Fibroblast of lung (primary cell): ENCODE data around the gene KDM7A. TPM values are rescaled to one million over a fixed set of nuclear protein-coding genes. Genes with fewer than 3 reads are reported as not detected.

Source experiments
- DNase-seq, 2 donors: peaks; one replicate each; pipeline versions ENCODE4 v3.0.0 to v3.0.0-alpha.2; 2010; ENCODE audit warnings: low read depth in 2 of 2
- H2AFZ ChIP-seq: 2 replicates; pipeline ENCODE4 v1.5.1; 2012; ENCODE audit warnings: low read length, control low read depth, inconsistent platforms
- H3K27ac ChIP-seq: 2 replicates; pipeline ENCODE4 v1.5.1; 2011; ENCODE audit warnings: low read length, control low read depth; ENCODE audit not compliant: insufficient read depth
- H3K27me3 ChIP-seq: 2 replicates; pipeline ENCODE4 v1.5.1; 2011; ENCODE audit warnings: mild to moderate bottlenecking, low read length; ENCODE audit not compliant: control insufficient read depth, insufficient read depth
- H3K36me3 ChIP-seq: 2 replicates; pipeline ENCODE4 v1.5.1; 2011; ENCODE audit warnings: low read length; ENCODE audit not compliant: control insufficient read depth, insufficient read depth
- H3K4me1 ChIP-seq: 2 replicates; pipeline ENCODE4 v1.5.1; 2011; ENCODE audit warnings: low read length; ENCODE audit not compliant: control insufficient read depth, insufficient read depth; ENCODE audit errors: extremely low read depth
- H3K4me2 ChIP-seq: 2 replicates; pipeline ENCODE4 v1.5.1; 2011; ENCODE audit warnings: low read length, control low read depth; ENCODE audit not compliant: insufficient read depth; ENCODE audit errors: extremely low read depth
- H3K4me3 ChIP-seq, 4 experiments: fragments of 200-600 bp in 1 of 4; sonication (generic) in 1 of 4; replicated peaks in 1 of 4; 2 replicates each; pipeline ENCODE4 v1.5.1; 2011 to 2016; ENCODE audit warnings: low read length in 4 of 4, low read depth in 3 of 4, mild to moderate bottlenecking in 3 of 4, control low read depth in 2 of 4, inconsistent platforms in 1 of 4, mixed read lengths in 1 of 4; ENCODE audit not compliant: insufficient read depth in 1 of 4; ENCODE audit errors: control extremely low read depth in 1 of 4
- H3K79me2 ChIP-seq: 2 replicates; pipeline ENCODE4 v1.5.1; 2012; ENCODE audit warnings: mild to moderate bottlenecking, low read length, inconsistent platforms; ENCODE audit not compliant: control insufficient read depth, insufficient read depth
- H3K9ac ChIP-seq: 2 replicates; pipeline ENCODE4 v1.5.1; 2011; ENCODE audit warnings: mild to moderate bottlenecking, low read length, control low read depth; ENCODE audit not compliant: insufficient read depth
- H3K9me3 ChIP-seq: 2 replicates; pipeline ENCODE4 v1.5.1; 2012; ENCODE audit warnings: low read depth, low read length; ENCODE audit not compliant: control insufficient read depth, insufficient read depth
- H4K20me1 ChIP-seq: 2 replicates; pipeline ENCODE4 v1.5.1; 2011; ENCODE audit warnings: low read length; ENCODE audit not compliant: control insufficient read depth, insufficient read depth; ENCODE audit errors: extremely low read depth
- EZH2 ChIP-seq: IDR thresholded peaks from 2 replicates; pipeline ENCODE4 v1.5.1; 2012; ENCODE audit warnings: low read length, control low read depth, mild to moderate bottlenecking; ENCODE audit errors: missing control alignments
- polyA plus RNA-seq, 2 donors: library from polyadenylated mRNA; depleted of rRNA in 1 of 2; stranded (reverse) in 1 of 2; unstranded in 1 of 2; fragments of >200 nt; gene quantifications; 2 replicates each; pipeline ENCODE4 v1.2.1, GENCODE V29; 2011 to 2012; ENCODE audit warnings: missing spikeins in 1 of 2
- total RNA-seq: library from RNA; depleted of rRNA; stranded (reverse); fragments of >200 nt; gene quantifications from 2 replicates; pipeline ENCODE4 v1.2.1, GENCODE V29; 2014
- TF ChIP-seq, protein P1 (sequence below), 2 donors: IDR thresholded peaks in 1 of 2; conservative IDR thresholded peaks in 1 of 2; 1 replicate in 1 of 2; 2 replicates in 1 of 2; pipeline ENCODE4 v1.5.1; 2011 to 2012; ENCODE audit warnings: low read length in 2 of 2, control low read depth in 1 of 2, inconsistent platforms in 1 of 2, low read depth in 1 of 2, mild to moderate bottlenecking in 1 of 2

Gene KDM7A
- total and polyA plus RNA-seq, 2 donors (not counting 1 experiment from before 2014, with no cell fraction given): 1.9 to 4.8 TPM

DNA sequence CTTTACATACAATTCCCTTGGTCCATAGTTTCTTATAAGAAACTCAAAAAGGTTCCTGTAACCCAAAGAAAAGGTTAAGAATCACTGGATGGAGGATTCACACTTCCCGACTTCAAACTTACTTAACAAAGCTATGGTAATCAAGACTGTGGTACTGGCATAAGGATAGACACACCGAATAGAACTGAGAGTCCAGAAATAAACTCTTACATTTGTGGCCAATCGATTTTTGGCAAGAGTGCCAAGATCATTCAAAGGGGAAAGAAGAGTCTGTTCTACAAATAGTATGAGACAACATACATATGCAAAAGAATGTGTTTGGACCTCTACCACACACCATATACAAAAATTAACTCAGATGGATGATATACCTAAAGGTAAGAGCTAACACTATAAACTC lies 32.8 kb downstream of the KDM7A start:
- Histone ChIP-seq H3K36me3 (no peaks in the 10 kb centered on the region), H3K27ac (no peak overlapping the region), H3K4me2 (no peak overlapping the region), H2AFZ (no peak overlapping the region), H3K4me1 (no peaks in the 10 kb centered on the region), H3K79me2 (no peaks in the 10 kb centered on the region), H3K27me3 (no peaks in the 10 kb centered on the region), H3K4me3 (no peak overlapping the region), H3K9ac (no peak overlapping the region), H3K9me3 (no peaks in the 10 kb centered on the region), H4K20me1 (no peaks in the 10 kb centered on the region)
- TF ChIP-seq, protein P1, sequence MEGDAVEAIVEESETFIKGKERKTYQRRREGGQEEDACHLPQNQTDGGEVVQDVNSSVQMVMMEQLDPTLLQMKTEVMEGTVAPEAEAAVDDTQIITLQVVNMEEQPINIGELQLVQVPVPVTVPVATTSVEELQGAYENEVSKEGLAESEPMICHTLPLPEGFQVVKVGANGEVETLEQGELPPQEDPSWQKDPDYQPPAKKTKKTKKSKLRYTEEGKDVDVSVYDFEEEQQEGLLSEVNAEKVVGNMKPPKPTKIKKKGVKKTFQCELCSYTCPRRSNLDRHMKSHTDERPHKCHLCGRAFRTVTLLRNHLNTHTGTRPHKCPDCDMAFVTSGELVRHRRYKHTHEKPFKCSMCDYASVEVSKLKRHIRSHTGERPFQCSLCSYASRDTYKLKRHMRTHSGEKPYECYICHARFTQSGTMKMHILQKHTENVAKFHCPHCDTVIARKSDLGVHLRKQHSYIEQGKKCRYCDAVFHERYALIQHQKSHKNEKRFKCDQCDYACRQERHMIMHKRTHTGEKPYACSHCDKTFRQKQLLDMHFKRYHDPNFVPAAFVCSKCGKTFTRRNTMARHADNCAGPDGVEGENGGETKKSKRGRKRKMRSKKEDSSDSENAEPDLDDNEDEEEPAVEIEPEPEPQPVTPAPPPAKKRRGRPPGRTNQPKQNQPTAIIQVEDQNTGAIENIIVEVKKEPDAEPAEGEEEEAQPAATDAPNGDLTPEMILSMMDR (conservative IDR thresholded peaks at IDR 0.05 in 1 of 2, IDR thresholded peaks at IDR 0.05 in 1 of 2; ENCODE audit: low read depth in 1 of 2, low read length in 2 of 2): no peak
- TF ChIP-seq EZH2: no peak
- no peak for DNase-seq

DNA sequence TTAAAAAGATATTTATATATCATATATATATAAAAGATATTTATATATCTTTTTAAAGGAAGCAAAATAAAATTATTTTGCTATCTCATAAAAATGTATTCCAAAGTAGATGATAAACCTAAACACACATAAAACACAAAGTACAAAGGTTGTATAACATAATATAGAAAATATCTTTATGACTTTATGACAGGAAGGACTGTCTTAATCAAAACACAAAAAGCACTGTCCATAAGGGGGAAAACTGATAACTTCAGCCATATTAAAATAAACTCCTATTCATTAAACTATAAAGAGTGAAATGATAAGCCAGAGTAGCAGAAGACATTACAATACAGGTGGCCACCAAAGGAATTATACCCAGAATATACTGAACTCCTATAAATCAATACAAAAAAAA lies 34.8 kb downstream of the KDM7A start:
- no peak for DNase-seq
- TF ChIP-seq EZH2: no peak
- TF ChIP-seq, protein P1 (conservative IDR thresholded peaks at IDR 0.05 in 1 of 2, IDR thresholded peaks at IDR 0.05 in 1 of 2; ENCODE audit: low read depth in 1 of 2, low read length in 2 of 2): no peak
- no peak overlapping the region for H3K27ac ChIP-seq
- H3K4me3 ChIP-seq: no peak overlapping the region
- no peaks in the 10 kb centered on the region for H4K20me1 ChIP-seq
- H3K27me3 ChIP-seq: no peaks in the 10 kb centered on the region
- no peaks in the 10 kb centered on the region for H3K36me3 ChIP-seq
- no peaks in the 10 kb centered on the region for H3K79me2 ChIP-seq
- no peak overlapping the region for H3K9ac ChIP-seq
- H2AFZ ChIP-seq: no peak overlapping the region
- H3K9me3 ChIP-seq: no peaks in the 10 kb centered on the region
- no peak overlapping the region for H3K4me2 ChIP-seq
- H3K4me1 ChIP-seq: no peaks in the 10 kb centered on the region

- no peaks in the 10 kb centered on the region for H3K36me3 ChIP-seq
- H3K79me2 ChIP-seq: no peaks in the 10 kb centered on the region
Observed at GRCh38 chr7:140141256-140141655, 35.5 kb downstream of the KDM7A start.

More at GRCh38 chr7:140141256-140141655, 35.5 kb downstream of the KDM7A start:
- H2AFZ ChIP-seq: no peak overlapping the region
- H3K27me3 ChIP-seq: no peaks in the 10 kb centered on the region
- H3K9me3 ChIP-seq: no peaks in the 10 kb centered on the region
- no peaks in the 10 kb centered on the region for H3K4me1 ChIP-seq
- no peak for DNase-seq
- H3K9ac ChIP-seq: no peak overlapping the region
- no peak overlapping the region for H3K27ac ChIP-seq
- no peaks in the 10 kb centered on the region for H4K20me1 ChIP-seq
- H3K4me2 ChIP-seq: no peak overlapping the region
- TF ChIP-seq EZH2: no peak
- TF ChIP-seq, protein P1 (conservative IDR thresholded peaks at IDR 0.05 in 1 of 2, IDR thresholded peaks at IDR 0.05 in 1 of 2; ENCODE audit: low read depth in 1 of 2, low read length in 2 of 2): no peak
- no peak overlapping the region for H3K4me3 ChIP-seq
